Parathyroid adenoma (tissue), 2 donors: ENCODE results near the gene MYG1.

Source experiments
- H2AFZ ChIP-seq: fragments of 300-600 bp; sonication (generic); one replicate; pipeline ENCODE4 v1.7.0; 2017; ENCODE audit warnings: antibody characterized with exemption, mild to moderate bottlenecking
- H3K27ac ChIP-seq: fragments of 300-600 bp; sonication (generic); one replicate; pipeline ENCODE4 v1.7.0; 2017
- H3K27me3 ChIP-seq: fragments of 300-600 bp; sonication (generic); one replicate; pipeline ENCODE4 v1.7.0; 2017; ENCODE audit warnings: low read length; ENCODE audit not compliant: control insufficient read depth, insufficient read depth
- H3K36me3 ChIP-seq: fragments of 300-600 bp; sonication (generic); one replicate; pipeline ENCODE4 v1.7.0; 2017; ENCODE audit warnings: low read length; ENCODE audit not compliant: control insufficient read depth, insufficient read depth
- H3K4me1 ChIP-seq: fragments of 300-600 bp; sonication (generic); one replicate; pipeline ENCODE4 v1.7.0; 2017; ENCODE audit warnings: control low read depth
- H3K4me2 ChIP-seq: fragments of 300-600 bp; sonication (generic); one replicate; pipeline ENCODE4 v1.7.0; 2017; ENCODE audit warnings: low read length
- H3K4me3 ChIP-seq: fragments of 300-600 bp; sonication (generic); one replicate; pipeline ENCODE4 v1.7.0; 2017; ENCODE audit warnings: low read depth, low read length
- H3K79me2 ChIP-seq: fragments of 300-600 bp; sonication (generic); one replicate; pipeline ENCODE4 v1.7.0; 2017; ENCODE audit warnings: control low read depth
- H3K9ac ChIP-seq: fragments of 300-600 bp; sonication (generic); one replicate; pipeline ENCODE4 v1.7.0; 2017; ENCODE audit warnings: mild to moderate bottlenecking
- H3K9me3 ChIP-seq: fragments of 300-600 bp; sonication (generic); one replicate; pipeline ENCODE4 v1.7.0; 2017; ENCODE audit warnings: low read length; ENCODE audit not compliant: control insufficient read depth
- TF ChIP-seq, protein P1 (sequence below): fragments of 300-600 bp; sonication (generic); IDR thresholded peaks from one replicate; pipeline ENCODE4 v1.7.0; 2017; ENCODE audit warnings: antibody characterized with exemption, mild to moderate bottlenecking
- donor health status: primary hyperparathyroidism.

Gene MYG1

GRCh38 chr12:53313996-53314395 is 14.5 kb downstream of the MYG1 start:
- Histone ChIP-seq H3K9me3 (no peaks in the 10 kb centered on the region), H2AFZ (no peak overlapping the region), H3K9ac (no peak overlapping the region), H3K4me3 (no peak overlapping the region), H3K4me1 (no peaks in the 10 kb centered on the region), H3K27me3 (no peaks in the 10 kb centered on the region), H3K79me2 (peaks cover 2% of the 10 kb centered on the region), H3K4me2 (no peak overlapping the region), H3K36me3 (no peaks in the 10 kb centered on the region), H3K27ac (no peak overlapping the region)
- TF ChIP-seq, protein P1, sequence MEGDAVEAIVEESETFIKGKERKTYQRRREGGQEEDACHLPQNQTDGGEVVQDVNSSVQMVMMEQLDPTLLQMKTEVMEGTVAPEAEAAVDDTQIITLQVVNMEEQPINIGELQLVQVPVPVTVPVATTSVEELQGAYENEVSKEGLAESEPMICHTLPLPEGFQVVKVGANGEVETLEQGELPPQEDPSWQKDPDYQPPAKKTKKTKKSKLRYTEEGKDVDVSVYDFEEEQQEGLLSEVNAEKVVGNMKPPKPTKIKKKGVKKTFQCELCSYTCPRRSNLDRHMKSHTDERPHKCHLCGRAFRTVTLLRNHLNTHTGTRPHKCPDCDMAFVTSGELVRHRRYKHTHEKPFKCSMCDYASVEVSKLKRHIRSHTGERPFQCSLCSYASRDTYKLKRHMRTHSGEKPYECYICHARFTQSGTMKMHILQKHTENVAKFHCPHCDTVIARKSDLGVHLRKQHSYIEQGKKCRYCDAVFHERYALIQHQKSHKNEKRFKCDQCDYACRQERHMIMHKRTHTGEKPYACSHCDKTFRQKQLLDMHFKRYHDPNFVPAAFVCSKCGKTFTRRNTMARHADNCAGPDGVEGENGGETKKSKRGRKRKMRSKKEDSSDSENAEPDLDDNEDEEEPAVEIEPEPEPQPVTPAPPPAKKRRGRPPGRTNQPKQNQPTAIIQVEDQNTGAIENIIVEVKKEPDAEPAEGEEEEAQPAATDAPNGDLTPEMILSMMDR = no peak

DNA sequence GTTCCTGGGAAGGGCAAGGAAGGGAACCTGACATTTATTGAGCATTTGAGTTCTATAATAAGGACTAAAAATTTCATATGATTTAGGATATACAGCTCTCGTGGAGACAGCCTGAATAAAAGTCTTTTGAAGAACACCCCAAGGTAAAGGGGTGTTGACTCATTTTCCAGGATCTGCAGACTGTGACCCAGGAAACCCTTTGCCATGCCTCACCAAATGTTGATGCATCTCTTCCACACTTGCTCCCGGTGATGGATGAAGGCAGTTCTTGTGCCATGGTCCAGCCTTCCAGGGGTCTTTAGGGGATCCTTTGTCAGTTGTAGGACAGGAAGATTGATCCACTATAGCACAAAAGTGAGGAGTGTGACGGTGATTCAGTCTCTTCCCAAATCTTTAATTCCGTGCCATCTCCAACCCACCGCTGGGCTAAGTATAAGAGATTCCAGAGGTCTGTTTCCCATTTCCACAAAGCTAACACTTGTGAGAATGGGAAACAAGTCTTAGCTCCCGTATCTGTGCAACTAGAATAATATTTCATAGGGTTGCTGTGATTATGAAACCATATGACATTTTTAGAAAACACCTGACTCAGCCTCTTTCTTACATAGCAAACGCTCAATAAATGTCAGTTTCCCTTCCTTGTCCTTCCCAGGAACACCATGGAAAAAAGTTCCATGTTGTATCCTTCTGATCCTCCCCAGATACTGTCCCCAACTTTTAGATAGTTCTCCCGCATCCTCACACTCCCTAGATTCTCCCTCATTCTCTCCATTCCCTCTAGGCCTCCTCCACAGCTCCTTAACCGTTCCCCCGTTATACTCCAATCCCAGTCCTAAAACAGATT is 21.1 kb downstream of the MYG1 start:
- Histone ChIP-seq H3K27ac (peak overlapping the region; percentile 88), H3K4me2 (peak overlapping the region; percentile 81), H3K36me3 (no peaks in the 10 kb centered on the region), H3K9me3 (no peaks in the 10 kb centered on the region), H3K4me1 (peaks cover 20% of the 10 kb centered on the region), H3K27me3 (no peaks in the 10 kb centered on the region), H3K79me2 (peaks cover 6% of the 10 kb centered on the region), H2AFZ (peak overlapping the region; percentile 96), H3K4me3 (peak overlapping the region; percentile 99), H3K9ac (no peak overlapping the region)
- TF ChIP-seq, protein P1 = no peak

- Histone ChIP-seq H3K4me3 (peak overlapping the region; percentile 64), H3K9ac (no peak overlapping the region), H3K27me3 (no peaks in the 10 kb centered on the region), H2AFZ (peak overlapping the region; percentile 91), H3K36me3 (no peaks in the 10 kb centered on the region), H3K79me2 (peaks cover 5% of the 10 kb centered on the region), H3K4me1 (peaks cover 20% of the 10 kb centered on the region), H3K27ac (peak overlapping the region; percentile 73), H3K4me2 (peak overlapping the region; percentile 76), H3K9me3 (no peaks in the 10 kb centered on the region)
- TF ChIP-seq, protein P1 = no peak
Observed at GRCh38 chr12:53324113-53324778, 24.8 kb downstream of the MYG1 start.

DNA sequence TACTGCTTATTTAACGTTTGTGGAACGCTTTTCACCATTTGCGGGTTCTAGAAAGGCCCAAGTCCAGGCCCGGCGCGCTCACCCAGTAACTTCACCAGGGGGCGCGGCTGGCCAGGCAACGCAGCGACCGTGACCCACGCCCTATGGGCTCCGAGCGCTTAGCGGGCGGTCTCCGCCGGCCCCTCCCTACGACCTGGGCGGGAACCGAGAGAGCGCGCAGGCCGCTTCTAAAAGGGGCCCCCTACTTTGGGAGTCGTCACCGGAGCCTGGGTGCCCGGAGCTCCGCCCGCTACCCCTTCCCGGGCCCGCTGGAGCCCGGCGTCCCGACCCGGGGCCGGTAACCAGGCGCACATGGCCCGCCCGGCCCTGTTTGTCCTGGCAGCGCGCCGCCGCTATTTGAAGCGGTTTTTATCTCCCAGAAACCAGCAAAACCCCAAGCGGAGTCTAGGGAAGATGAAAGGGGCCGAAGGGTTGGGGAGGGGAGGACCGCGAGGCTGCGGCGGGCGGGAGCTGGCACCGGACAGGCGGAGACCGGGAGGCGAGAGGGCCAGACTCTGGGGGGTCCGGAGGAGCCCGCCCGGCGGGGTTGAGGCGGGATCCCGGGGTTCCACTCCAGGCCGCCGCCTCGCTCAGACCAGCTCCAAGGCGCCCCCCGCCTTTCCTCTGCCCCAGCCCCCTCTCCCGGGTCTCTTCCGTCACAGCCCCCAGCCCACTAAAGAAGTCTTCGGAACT is 25.4 kb downstream of the MYG1 start:
- Histone ChIP-seq H3K79me2 (peaks cover 4% of the 10 kb centered on the region), H3K4me3 (peak overlapping the region; percentile 64), H3K4me1 (peaks cover 19% of the 10 kb centered on the region), H3K9me3 (no peaks in the 10 kb centered on the region), H3K27me3 (no peaks in the 10 kb centered on the region), H3K9ac (peak overlapping the region; percentile 24), H3K36me3 (no peaks in the 10 kb centered on the region), H2AFZ (peak overlapping the region; percentile 91), H3K4me2 (peak overlapping the region; percentile 76), H3K27ac (peak overlapping the region; percentile 73)
- TF ChIP-seq, protein P1 = peak; percentile 82
